ENCODE results near the gene CHST14.

The CHST14 gene

DNA sequence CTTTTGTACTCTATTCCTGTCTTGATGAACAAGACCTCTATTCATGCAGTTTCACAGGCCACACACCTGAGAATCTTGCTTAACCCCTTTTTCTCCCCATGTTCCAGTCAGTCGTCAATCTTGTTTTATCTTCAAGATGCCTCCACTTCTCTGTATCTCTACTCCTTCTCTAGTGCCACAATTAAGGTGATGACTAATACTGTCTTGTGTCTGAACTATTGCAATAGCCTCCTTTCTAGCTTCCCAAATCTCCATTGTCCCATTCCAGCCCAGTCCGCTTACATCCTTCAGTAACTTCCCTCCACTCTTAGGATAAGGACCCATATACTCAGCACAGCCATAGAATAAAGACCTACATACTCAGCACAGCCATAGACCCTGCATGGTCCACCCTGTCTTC, 24.7 kb downstream of the CHST14 start:
- no peak for DNase-seq

DNA sequence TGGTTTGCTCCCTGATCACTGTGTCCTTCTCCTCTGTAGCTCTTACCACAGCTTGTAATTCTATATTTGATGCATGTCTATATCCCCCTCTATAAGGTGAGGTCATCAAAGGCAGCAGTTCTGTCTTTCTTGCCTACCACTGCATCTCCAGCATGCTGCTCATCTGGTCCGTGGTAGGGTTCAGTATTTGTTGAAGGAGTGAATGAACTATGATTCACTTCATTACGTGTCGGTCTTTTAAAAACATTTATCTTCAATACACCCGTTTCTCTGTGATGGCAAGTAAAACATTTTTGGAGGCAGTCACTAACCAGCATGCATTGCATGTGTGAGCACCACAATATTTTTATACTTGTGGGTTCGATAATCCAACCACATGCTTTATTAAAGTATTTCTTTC, 27.6 kb downstream of the CHST14 start:
- DNase-seq: no peak

DNA sequence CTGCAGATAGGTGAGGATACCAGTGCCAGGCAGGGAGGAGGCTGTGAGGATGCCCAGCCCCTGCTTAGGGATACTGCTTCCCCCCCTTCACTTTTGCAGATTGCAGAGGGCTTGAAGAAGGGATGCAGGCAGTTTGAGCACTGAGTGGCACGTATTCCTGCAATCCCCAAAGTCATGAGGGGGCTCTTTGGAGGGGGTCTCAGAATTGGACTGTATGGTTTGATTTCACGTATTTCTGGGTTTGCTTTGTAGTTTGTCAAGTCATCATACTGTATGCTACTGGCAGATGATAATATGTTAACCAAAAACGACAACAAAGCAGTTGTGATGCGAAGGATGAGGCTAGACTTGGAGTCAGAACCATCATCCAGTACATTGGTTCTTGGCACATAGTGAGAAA, 28.1 kb downstream of the CHST14 start:
- DNase-seq: no peak

DNA sequence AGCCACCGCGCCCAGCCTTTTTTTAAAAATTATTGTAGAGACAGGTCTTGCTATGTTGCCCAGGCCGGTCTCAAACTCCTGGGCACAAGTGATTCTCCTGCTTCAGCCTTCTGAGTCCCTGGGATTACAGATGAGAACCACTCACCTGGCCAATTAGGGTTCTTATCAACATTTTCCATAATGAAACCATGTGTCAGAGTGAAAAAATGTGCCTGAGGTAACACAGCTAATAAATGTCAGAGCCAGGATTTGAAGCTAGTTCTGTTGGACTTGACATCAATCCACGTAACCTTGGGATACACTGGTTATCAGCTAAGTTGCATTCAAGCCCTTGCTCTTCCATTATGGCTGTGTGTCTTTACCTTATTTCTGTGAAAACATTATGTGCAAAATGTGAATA, 29.1 kb downstream of the CHST14 start:
- no peak for DNase-seq

DNA sequence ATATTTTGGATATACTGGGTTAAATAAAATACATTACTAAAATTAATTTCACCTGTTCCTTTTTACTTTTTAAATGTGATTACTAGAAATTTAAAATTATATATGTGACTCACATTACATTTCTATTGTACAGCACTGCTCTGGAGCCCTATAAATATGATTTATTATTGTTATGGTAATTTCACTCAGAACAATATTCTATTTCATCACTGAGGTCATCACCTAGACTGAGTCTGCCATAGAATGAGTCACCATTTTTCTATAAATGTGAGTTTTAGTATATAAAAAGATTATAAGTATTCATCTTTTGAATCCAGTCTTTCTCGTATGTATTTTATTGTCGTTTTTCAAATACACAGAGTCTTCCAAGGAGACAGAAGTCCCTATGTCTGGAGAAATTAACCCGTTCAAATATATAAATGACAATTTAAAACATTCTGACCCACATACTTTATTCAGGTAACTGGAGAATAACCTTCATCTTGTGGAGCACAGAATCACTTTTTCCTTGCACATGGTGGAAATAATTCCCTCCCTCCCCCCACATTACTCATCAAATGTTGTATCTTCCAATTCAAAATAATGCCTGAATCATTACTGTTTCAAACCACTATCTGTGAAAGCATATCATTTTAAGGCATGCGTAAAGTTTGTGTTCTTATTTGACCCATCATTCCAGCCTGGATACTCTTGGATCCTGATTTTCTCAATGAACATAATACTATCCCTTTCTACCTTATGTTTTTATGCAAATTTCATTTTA, 30.0 kb downstream of the CHST14 start:
- DNase-seq: no peak

DNA sequence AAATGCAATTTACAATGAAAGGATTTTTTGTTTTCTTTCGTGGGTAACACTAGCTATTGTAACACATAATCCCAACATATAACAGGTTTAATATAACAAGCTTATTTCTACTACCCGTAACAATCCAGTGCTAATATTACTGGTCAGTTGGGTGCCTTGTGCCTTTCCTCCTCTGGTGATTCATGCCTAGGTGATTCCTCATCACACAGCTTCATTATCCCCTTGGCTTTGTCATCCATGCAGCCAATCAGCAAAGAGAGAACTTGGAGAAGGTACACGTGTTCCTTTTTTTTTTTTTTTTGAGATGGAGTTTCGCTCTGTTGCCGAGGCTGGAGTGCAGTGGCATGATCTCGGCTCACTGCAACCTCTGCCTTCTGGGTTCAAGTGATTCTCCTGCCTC, 30.7 kb downstream of the CHST14 start:
- no peak for DNase-seq

DNA sequence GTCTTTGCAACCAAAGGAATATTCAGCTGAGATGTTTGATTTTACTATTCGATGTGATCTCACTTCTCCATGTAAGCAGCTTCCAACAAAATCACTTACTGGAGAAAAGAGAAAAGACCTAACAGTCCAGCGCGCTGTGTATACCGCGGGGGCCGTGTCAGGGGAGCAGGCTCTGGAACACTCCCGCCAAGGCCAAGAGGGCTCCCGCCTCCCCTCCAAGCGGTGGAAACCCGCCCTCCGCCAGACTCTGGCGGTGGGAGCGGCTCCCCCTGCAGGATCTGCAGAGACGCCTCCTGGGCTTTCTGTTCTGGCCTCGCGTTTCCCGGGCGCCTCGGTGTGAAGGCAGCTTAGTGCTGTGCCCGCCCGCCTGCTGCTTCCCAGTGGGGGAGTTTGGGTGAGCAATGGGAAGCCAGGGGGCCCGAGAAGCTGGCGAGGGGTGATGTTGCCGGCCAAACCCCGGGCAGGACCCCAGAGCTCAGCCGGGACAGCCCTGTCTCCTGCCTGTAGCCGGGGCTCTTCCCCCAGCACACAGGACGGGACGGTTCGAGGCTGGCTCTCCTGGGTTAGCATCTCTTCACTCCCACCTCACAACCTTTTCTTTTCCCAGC, 36.3 kb downstream of the CHST14 start:
- peak; percentile 50 for DNase-seq

DNA sequence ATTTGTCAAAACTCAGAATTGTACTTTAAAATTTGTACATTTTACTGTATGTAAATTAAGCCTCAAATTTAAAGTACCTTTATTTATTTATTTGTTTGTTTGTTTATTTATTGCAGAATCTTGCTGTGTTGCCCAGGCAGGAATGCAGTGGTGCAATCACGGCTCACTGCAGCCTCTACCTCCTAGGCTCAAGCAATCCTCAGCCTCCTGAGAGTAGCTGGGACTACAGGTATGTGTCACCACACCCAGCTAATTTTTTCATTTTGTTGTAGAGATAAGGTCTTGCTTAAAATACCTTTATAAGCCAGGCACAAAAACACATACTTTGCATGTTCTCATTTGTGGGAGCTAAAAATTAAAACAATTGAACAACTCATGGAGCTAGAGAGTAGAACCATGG, 37.4 kb downstream of the CHST14 start:
- DNase-seq: no peak

DNA sequence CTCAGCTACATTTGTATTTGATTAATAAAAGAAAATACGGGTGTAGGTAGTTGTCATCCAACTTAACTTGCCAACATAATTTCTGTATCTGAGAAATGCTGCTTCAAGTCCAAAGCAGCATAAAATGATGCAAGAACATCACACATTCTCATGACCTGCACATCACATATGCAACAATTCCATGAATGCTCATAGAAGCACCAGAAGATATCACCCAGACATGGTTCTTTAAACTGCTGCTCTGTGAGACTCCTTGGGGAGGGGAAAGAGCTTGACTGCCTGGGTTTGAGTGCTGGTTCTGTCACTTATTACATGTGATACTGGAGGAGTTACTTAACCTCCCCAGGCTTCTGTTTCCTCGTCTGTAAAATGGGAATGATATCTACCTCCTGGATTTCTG, 39.4 kb downstream of the CHST14 start:
- DNase-seq: no peak

DNA sequence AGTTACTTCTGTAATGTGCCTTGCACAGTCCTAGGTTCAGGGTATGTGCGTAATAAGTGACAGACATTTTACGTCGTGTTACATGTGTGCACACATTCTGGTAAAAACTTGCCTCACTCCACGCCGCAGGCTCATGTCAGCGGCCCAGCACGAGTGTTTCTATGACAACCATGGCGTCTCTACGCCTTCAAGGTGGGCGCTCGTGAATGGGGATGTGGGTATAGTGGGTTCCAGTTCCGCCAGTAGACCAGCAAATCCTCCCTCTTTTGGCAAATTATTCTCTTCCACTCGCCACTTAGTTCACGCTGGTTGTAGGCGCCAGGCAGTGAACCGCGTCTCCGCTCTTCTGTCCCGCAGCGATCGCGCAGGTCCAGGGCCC, 40.3 kb downstream of the CHST14 start:
- no peak for DNase-seq

DNA sequence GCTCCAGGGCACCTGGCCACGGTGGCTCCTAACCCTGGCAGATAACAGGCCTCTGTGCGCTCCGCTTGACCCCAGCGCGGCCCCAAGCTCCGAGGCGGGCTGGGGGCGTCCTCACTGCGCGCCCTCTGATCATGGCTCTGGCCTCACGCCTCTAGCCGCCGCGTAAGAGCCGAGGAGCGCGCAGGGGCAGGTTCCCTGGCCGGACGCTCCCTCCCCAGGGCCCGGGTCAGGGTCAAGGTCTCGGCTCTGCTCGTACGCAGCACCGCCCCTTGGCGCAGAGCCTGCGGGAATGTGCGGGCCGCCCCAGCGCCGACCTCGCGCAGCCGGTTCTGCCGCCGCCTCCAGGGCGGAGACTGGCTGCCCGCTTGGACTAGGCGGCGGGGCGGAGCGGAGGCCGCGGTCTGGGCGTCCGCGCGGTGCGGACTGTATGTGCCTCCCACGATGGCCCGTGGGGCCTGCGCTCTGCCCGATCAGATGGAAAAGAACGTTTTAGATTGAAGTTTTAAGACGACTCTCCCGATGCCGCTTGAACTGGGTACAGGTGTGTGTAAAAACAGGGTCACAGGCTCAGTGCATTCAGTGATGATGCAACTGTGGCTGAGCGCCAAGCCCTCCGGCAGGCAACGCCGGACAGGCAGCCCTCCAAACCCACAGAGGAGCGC, 40.8 kb downstream of the CHST14 start:
- DNase-seq: no peak

DNA sequence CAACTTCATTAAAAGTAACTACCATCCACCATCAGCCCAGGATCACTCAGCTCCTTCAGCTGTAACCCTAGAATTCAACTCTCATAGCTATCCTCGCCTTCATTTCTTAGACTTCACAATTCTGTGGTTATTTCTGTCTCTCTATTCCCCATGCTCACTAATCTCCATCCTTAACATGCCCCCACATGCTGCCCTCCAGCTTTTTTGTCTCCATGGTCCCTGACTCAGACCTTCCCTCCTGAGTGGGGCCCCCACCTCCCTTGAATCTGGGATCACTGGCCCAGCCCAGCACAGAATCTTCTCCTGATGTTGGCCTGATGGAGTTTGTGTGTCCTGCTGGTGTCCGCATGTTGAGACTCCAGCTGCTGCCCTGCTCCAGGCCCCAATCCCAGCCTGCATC, 41.7 kb downstream of the CHST14 start:
- DNase-seq: no peak

DNA sequence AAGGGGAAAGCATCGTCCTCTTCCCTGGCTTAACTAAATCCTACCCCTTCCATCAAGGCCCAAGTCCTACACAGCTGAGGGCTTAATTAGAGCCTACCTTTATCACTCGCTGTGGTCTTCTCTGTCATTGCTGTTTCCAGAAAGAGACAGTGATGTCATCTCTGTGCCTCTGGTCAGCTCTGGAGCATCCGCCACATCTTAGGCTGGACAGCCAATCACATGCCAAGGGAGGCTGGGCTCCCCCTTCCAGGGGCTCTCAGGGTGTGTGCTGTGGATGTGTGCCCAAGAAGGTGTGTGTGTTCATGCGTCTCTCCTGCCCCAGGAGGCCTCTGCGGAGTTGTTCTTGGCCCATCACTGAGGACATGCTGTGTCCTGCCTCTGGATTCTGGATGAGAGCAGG, 42.8 kb downstream of the CHST14 start:
- DNase-seq: no peak

DNA sequence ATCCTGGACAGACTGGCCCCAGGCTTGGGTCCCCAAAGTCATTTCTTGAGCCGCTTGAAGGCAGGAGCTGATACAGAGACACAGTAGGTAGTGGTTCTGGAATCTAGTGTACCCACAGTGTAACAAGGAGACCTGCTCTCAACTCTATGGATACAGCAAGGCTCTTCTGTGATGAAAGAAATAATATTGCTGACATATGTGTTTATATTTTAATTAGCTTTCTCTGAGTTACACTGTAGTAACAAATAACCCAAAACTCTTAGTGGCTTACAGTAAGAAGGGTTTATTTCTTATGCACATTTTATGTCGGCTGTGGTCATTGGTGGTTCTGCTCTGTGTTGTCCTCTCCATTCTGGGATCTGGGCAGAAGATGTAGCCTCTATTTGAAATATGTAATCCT, 45.5 kb downstream of the CHST14 start:
- no peak for DNase-seq

All from effector CD4-positive, alpha-beta T cell (primary cell).